Activated naive CD4-positive, alpha-beta T cell treated with anti-CD3 and anti-CD28 coated beads, Interleukin-2, amount 50 U/mL, for 16 hours (primary cell): ENCODE results near the gene MMP7.

ENCODE experiments used
- DNase-seq: peaks from one replicate; pipeline ENCODE4 v3.0.0-alpha.2; 2020

Gene MMP7

GRCh38 chr11:102530558-102530957, at the start of gene MMP7:
TSS of gene MMP7 (minus strand) at chr11:102530747. CDS start at chr11:102530700, 47 bp downstream.
- no peak for DNase-seq

GRCh38 chr11:102577723-102578122, 47.2 kb upstream of the MMP7 start:
- DNase-seq = no peak

- DNase-seq = no peak
Measured at GRCh38 chr11:102577182-102577581, 46.6 kb upstream of the MMP7 start.

GRCh38 chr11:102576350-102576749, 45.8 kb upstream of the MMP7 start:
- no peak for DNase-seq

GRCh38 chr11:102575012-102575411, 44.5 kb upstream of the MMP7 start:
- no peak for DNase-seq

- no peak for DNase-seq
Measured at GRCh38 chr11:102573851-102574250, 43.3 kb upstream of the MMP7 start.

- no peak for DNase-seq
Measured at GRCh38 chr11:102572554-102573220, 42.1 kb upstream of the MMP7 start.

GRCh38 chr11:102568851-102569250, 38.3 kb upstream of the MMP7 start:
- no peak for DNase-seq

- DNase-seq = no peak
Measured at GRCh38 chr11:102566112-102566511, 35.6 kb upstream of the MMP7 start.

GRCh38 chr11:102564110-102564509, 33.6 kb upstream of the MMP7 start:
- DNase-seq = no peak

GRCh38 chr11:102561636-102562035, 31.1 kb upstream of the MMP7 start:
- DNase-seq = no peak

GRCh38 chr11:102560555-102561011, 30.0 kb upstream of the MMP7 start:
- DNase-seq = no peak

GRCh38 chr11:102559839-102560238, 29.3 kb upstream of the MMP7 start:
- no peak for DNase-seq

- no peak for DNase-seq
Measured at GRCh38 chr11:102555091-102555490, 24.5 kb upstream of the MMP7 start.

GRCh38 chr11:102553835-102554282, 23.3 kb upstream of the MMP7 start:
- no peak for DNase-seq

- DNase-seq = no peak
Measured at GRCh38 chr11:102552447-102553194, 22.1 kb upstream of the MMP7 start.

- no peak for DNase-seq
Measured at GRCh38 chr11:102552020-102552419, 21.5 kb upstream of the MMP7 start.

- no peak for DNase-seq
Measured at GRCh38 chr11:102551169-102551781, 20.7 kb upstream of the MMP7 start.

- no peak for DNase-seq
Measured at GRCh38 chr11:102546923-102547471, 16.4 kb upstream of the MMP7 start.

- no peak for DNase-seq
Measured at GRCh38 chr11:102546427-102546826, 15.9 kb upstream of the MMP7 start.

GRCh38 chr11:102545701-102546100, 15.2 kb upstream of the MMP7 start:
- DNase-seq = no peak

GRCh38 chr11:102544594-102544993, 14.0 kb upstream of the MMP7 start:
- no peak for DNase-seq

- no peak for DNase-seq
Measured at GRCh38 chr11:102539567-102539966, 9.0 kb upstream of the MMP7 start.

GRCh38 chr11:102538932-102539331, 8.4 kb upstream of the MMP7 start:
- DNase-seq = no peak
